H9 (cell line): ENCODE measurements around the gene MARK4. TPM values are rescaled to one million over a fixed set of nuclear protein-coding genes. Genes with fewer than 3 reads are reported as not detected.
A peak's percentile ranks its signal among the peaks of the same experiment; 100 is the strongest.

ENCODE experiments used
- DNase-seq: peaks from one replicate; pipeline ENCODE4 v3.0.0-alpha.2; 2017
- H2AFZ ChIP-seq: one replicate; pipeline ENCODE4 v1.6.1; 2013; ENCODE audit warnings: mild to moderate bottlenecking, low read length, control low read depth, moderate library complexity
- H2AK5ac ChIP-seq: 2 replicates; pipeline ENCODE4 v1.6.1; 2013; ENCODE audit warnings: low read length, control low read depth, mixed read lengths; ENCODE audit not compliant: insufficient read length
- H2BK120ac ChIP-seq: one replicate; pipeline ENCODE4 v1.6.1; 2013; ENCODE audit warnings: low read depth, mild to moderate bottlenecking, low read length, control low read depth, inconsistent platforms; ENCODE audit not compliant: poor library complexity, severe bottlenecking
- H2BK12ac ChIP-seq: 2 replicates; pipeline ENCODE4 v1.6.1; 2013; ENCODE audit warnings: low read length, control low read depth, mixed read lengths, low read depth; ENCODE audit not compliant: insufficient read length
- H2BK15ac ChIP-seq: 2 replicates; pipeline ENCODE4 v1.6.1; 2013; ENCODE audit warnings: low read depth, low read length, control low read depth
- H2BK20ac ChIP-seq: one replicate; pipeline ENCODE4 v1.6.1; 2013; ENCODE audit warnings: low read depth, mild to moderate bottlenecking, low read length, control low read depth, inconsistent platforms; ENCODE audit not compliant: poor library complexity, severe bottlenecking
- H2BK5ac ChIP-seq: 2 replicates; pipeline ENCODE4 v1.6.1; 2013; ENCODE audit warnings: low read length, control low read depth, mixed read lengths; ENCODE audit not compliant: insufficient read length
- H3K14ac ChIP-seq: 2 replicates; pipeline ENCODE4 v1.6.1; 2013; ENCODE audit warnings: low read length, control low read depth; ENCODE audit not compliant: insufficient read depth
- H3K18ac ChIP-seq: 2 replicates; pipeline ENCODE4 v1.6.1; 2013; ENCODE audit warnings: low read depth, mild to moderate bottlenecking, mixed read lengths, low read length, control low read depth; ENCODE audit not compliant: insufficient read length
- H3K23ac ChIP-seq: 2 replicates; pipeline ENCODE4 v1.6.1; 2013; ENCODE audit warnings: low read length, control low read depth, mixed read lengths, low read depth; ENCODE audit not compliant: insufficient read length
- H3K23me2 ChIP-seq: 2 replicates; pipeline ENCODE4 v1.6.1; 2013; ENCODE audit warnings: low read depth, mild to moderate bottlenecking, mixed read lengths, low read length, control low read depth; ENCODE audit not compliant: insufficient read length, poor library complexity, severe bottlenecking
- H3K27ac ChIP-seq: 2 replicates; pipeline ENCODE4 v1.5.1; 2013; ENCODE audit warnings: low read length, control low read depth, mixed read lengths, low read depth; ENCODE audit not compliant: insufficient read length
- H3K27me3 ChIP-seq: 2 replicates; pipeline ENCODE4 v1.6.1; 2013; ENCODE audit warnings: low read length, control low read depth, inconsistent platforms; ENCODE audit not compliant: insufficient read depth
- H3K4ac ChIP-seq: 2 replicates; pipeline ENCODE4 v1.6.1; 2013; ENCODE audit warnings: low read depth, mild to moderate bottlenecking, control low read depth, inconsistent platforms, low read length, moderate library complexity
- H3K4me1 ChIP-seq: 2 replicates; pipeline ENCODE4 v1.6.1; 2013; ENCODE audit warnings: low read length, control low read depth, inconsistent platforms; ENCODE audit not compliant: insufficient read depth
- H3K4me2 ChIP-seq: 2 replicates; pipeline ENCODE4 v1.6.1; 2013; ENCODE audit warnings: low read length, control low read depth, mixed read lengths; ENCODE audit not compliant: insufficient read length, insufficient read depth
- H3K56ac ChIP-seq: 2 replicates; pipeline ENCODE4 v1.6.1; 2013; ENCODE audit warnings: low read depth, mild to moderate bottlenecking, mixed read lengths, low read length, control low read depth; ENCODE audit not compliant: insufficient read length
- H3K79me1 ChIP-seq: 2 replicates; pipeline ENCODE4 v1.6.1; 2013; ENCODE audit warnings: low read depth, mild to moderate bottlenecking, moderate library complexity, low read length, control low read depth, inconsistent platforms; ENCODE audit not compliant: insufficient read depth, poor library complexity, severe bottlenecking
- H3K79me2 ChIP-seq: 2 replicates; pipeline ENCODE4 v1.6.1; 2013; ENCODE audit warnings: low read length, control low read depth, inconsistent platforms; ENCODE audit not compliant: insufficient read depth
- H3K9ac ChIP-seq: 2 replicates; pipeline ENCODE4 v1.6.1; 2013; ENCODE audit warnings: low read length, control low read depth, mixed read lengths; ENCODE audit not compliant: insufficient read length; ENCODE audit errors: extremely low read depth
- H3K9me3 ChIP-seq: one replicate; pipeline ENCODE4 v1.6.1; 2013; ENCODE audit warnings: low read depth, low read length, inconsistent platforms; ENCODE audit not compliant: control insufficient read depth
- H3T11ph ChIP-seq: one replicate; pipeline ENCODE4 v1.6.1; 2013; ENCODE audit warnings: mild to moderate bottlenecking, low read length, control low read depth, inconsistent platforms
- H4K20me1 ChIP-seq: one replicate; pipeline ENCODE4 v1.6.1; 2013; ENCODE audit not compliant: control insufficient read depth, insufficient read length, insufficient read depth
- H4K5ac ChIP-seq: 2 replicates; pipeline ENCODE4 v1.6.1; 2013; ENCODE audit warnings: low read depth, mild to moderate bottlenecking, mixed read lengths, low read length, control low read depth; ENCODE audit not compliant: insufficient read length
- H4K8ac ChIP-seq: replicated peaks from 2 replicates; pipeline ENCODE4 v1.6.1; 2013; ENCODE audit warnings: low read length, control low read depth, mixed read lengths, low read depth; ENCODE audit not compliant: insufficient read length
- H4K91ac ChIP-seq: 2 replicates; pipeline ENCODE4 v1.6.1; 2013; ENCODE audit warnings: low read depth, mild to moderate bottlenecking, moderate library complexity, mixed read lengths, low read length, control low read depth; ENCODE audit not compliant: insufficient read length
- H3K27ac Mint-ChIP-seq, 3 experiments: 2 replicates in 2 of 3; 3 replicates in 1 of 3; pipeline ENCODE4 v1.8.0; 2020 to 2021; ENCODE audit warnings: mixed read lengths in 3 of 3, mild to moderate bottlenecking in 1 of 3, moderate library complexity in 1 of 3
- H3K27me3 Mint-ChIP-seq: 2 replicates; pipeline ENCODE4 v1.8.0; 2021; ENCODE audit warnings: low read depth, mild to moderate bottlenecking, moderate library complexity, mixed read lengths
- H3K36me3 Mint-ChIP-seq, 3 experiments: 2 replicates in 2 of 3; 3 replicates in 1 of 3; pipeline ENCODE4 v1.8.0; 2020 to 2021; ENCODE audit warnings: low read depth in 3 of 3, mixed read lengths in 3 of 3; ENCODE audit not compliant: insufficient read depth in 1 of 3
- H3K4me1 Mint-ChIP-seq, 2 experiments: 2 replicates each; pipeline ENCODE4 v1.8.0; 2020; ENCODE audit warnings: mixed read lengths in 2 of 2
- H3K4me3 Mint-ChIP-seq, 2 experiments: 2 replicates in 1 of 2; 3 replicates in 1 of 2; pipeline ENCODE4 v1.8.0; 2020 to 2021; ENCODE audit warnings: mild to moderate bottlenecking in 2 of 2, mixed read lengths in 2 of 2, moderate library complexity in 1 of 2
- H3K9me3 Mint-ChIP-seq, 2 experiments: 2 replicates in 1 of 2; 3 replicates in 1 of 2; pipeline ENCODE4 v1.8.0; 2020; ENCODE audit warnings: mild to moderate bottlenecking in 2 of 2, mixed read lengths in 2 of 2, moderate library complexity in 1 of 2
- WGBS: extraction: QIAGEN DNeasy Blood & Tissue Kit; methylation state at CpG from one replicate; pipeline ENCODE4 v1.1.7; 2013; ENCODE audit warnings: missing lambda C conversion rate, low lambda C conversion rate, mixed read lengths; ENCODE audit not compliant: insufficient read length; ENCODE audit errors: extremely low coverage; 5-methylcytosine and 5-hydroxymethylcytosine counted together
- total RNA-seq: library from RNA; stranded (reverse); gene quantifications from 2 replicates; pipeline ENCODE4 v1.2.1, GENCODE V29; 2021
- TF ChIP-seq, protein P1 (sequence below): fragments of 200-600 bp; sonication (generic); conservative IDR thresholded peaks from 3 replicates; pipeline ENCODE4 v1.8.0; 2021; ENCODE audit warnings: antibody characterized with exemption, mild to moderate bottlenecking

The MARK4 gene
- total RNA-seq, 1 experiment from 2014 or later: 44.7 TPM

DNA sequence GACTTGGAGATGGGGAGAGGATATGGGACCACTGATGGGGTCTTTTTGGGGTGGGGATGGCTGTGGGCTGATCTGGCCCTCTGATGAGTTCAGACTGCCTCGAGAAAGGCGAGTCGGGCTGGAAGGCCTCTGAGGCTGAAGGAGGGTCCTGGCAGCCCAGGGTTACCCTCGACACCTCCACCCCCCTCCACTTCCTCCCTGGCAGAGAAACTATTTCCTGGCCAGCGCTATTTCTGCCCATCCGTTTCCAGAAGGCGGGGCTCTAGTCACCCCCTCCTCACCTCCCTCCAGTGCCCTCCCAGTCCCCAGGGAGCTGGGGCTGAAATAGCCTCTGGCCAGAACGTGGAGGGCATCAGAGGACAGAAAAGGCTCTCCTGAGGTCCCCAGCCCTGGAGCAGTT is 15.6 kb upstream of the MARK4 start:
- Histone ChIP-seq H3K4me1 (no peaks in the 10 kb centered on the region; the same call in 1 of the 2 replicates), H3K4me2 (no peak overlapping the region), H3K14ac (no peak overlapping the region; the same call in 1 of the 2 replicates), H2AK5ac (no peak overlapping the region), H4K20me1 (no peaks in the 10 kb centered on the region), H4K5ac (no peak overlapping the region), H3K79me1 (no peaks in the 10 kb centered on the region), H3T11ph (no peak overlapping the region), H3K56ac (no peak overlapping the region), H3K23ac (no peak overlapping the region), H3K79me2 (no peaks in the 10 kb centered on the region), H3K27me3 (peaks cover 22% of the 10 kb centered on the region), H2BK12ac (no peak overlapping the region), H3K9me3 (no peaks in the 10 kb centered on the region), H2BK5ac (no peak overlapping the region), H3K23me2 (no peaks in the 10 kb centered on the region), H2BK120ac (no peak overlapping the region), H2BK20ac (no peak overlapping the region), H3K4ac (no peak overlapping the region), H3K9ac (no peak overlapping the region), H2BK15ac (no peak overlapping the region), H4K8ac (no peak overlapping the region), H2AFZ (no peak overlapping the region), H3K27ac (no peak overlapping the region), H3K18ac (no peak overlapping the region), H4K91ac (no peak overlapping the region)
- Mint-ChIP-seq H3K4me3 (peak overlapping the region in 1 of 2 experiments; percentile 77; a peak in 3 of 5 replicates), H3K4me1 (peaks cover 0 to 21% of the 10 kb centered on the region in 2 experiments; a peak in 2 of 4 replicates), H3K27me3 (peaks cover 90% of the 10 kb centered on the region), H3K36me3 (no peaks in the 10 kb centered on the region; a peak in 2 of 7 replicates), H3K27ac (peak overlapping the region in 1 of 3 experiments; percentile 59; a peak in 1 of 7 replicates), H3K9me3 (no peaks in the 10 kb centered on the region)
- WGBS: no CpG with 5 or more reads among the region's 8 CpGs
- DNase-seq: no peak
- TF ChIP-seq, protein P1, sequence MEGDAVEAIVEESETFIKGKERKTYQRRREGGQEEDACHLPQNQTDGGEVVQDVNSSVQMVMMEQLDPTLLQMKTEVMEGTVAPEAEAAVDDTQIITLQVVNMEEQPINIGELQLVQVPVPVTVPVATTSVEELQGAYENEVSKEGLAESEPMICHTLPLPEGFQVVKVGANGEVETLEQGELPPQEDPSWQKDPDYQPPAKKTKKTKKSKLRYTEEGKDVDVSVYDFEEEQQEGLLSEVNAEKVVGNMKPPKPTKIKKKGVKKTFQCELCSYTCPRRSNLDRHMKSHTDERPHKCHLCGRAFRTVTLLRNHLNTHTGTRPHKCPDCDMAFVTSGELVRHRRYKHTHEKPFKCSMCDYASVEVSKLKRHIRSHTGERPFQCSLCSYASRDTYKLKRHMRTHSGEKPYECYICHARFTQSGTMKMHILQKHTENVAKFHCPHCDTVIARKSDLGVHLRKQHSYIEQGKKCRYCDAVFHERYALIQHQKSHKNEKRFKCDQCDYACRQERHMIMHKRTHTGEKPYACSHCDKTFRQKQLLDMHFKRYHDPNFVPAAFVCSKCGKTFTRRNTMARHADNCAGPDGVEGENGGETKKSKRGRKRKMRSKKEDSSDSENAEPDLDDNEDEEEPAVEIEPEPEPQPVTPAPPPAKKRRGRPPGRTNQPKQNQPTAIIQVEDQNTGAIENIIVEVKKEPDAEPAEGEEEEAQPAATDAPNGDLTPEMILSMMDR: no peak
